ENCODE measurements around the gene STK31.

STK31 gene

GRCh38 chr7:23709081-23709750, 803 bp upstream of the STK31 start:
- WGBS (ENCODE audit: extremely low coverage, insufficient coverage, low lambda C conversion rate), result no CpG with 5 or more reads among the region's 7 CpGs
- no peak overlapping the region for H2BK5ac ChIP-seq (ENCODE audit: low read length)
- no peak overlapping the region for H3K9ac ChIP-seq (ENCODE audit: low read length)
- H2BK120ac ChIP-seq (ENCODE audit: low read depth, low read length), result no peak overlapping the region
- H3K23ac ChIP-seq (ENCODE audit: low read length), result no peak overlapping the region
- H3K79me2 ChIP-seq (ENCODE audit: control insufficient read depth, insufficient read depth, low read length), result no peaks in the 10 kb centered on the region
- no peak for DNase-seq
- no peaks in the 10 kb centered on the region for H3K36me3 ChIP-seq (ENCODE audit: control insufficient read depth, insufficient read depth, low read length)
- H3K4me2 ChIP-seq (ENCODE audit: low read length), result no peak overlapping the region
- no peak overlapping the region for H3K27ac ChIP-seq (ENCODE audit: low read depth, low read length)
- no peak overlapping the region for H3K4me3 ChIP-seq (ENCODE audit: low read length)
- H3K27me3 ChIP-seq (ENCODE audit: insufficient read depth, low read length, poor library complexity), result no peaks in the 10 kb centered on the region
- H3K79me1 ChIP-seq (ENCODE audit: low read length), result no peaks in the 10 kb centered on the region
- H2BK15ac ChIP-seq (replicated peaks; ENCODE audit: low read depth), result no peak overlapping the region
- H3K18ac ChIP-seq (ENCODE audit: low read length), result no peak overlapping the region
- no peak overlapping the region for H4K5ac ChIP-seq (ENCODE audit: low read length)
- no peaks in the 10 kb centered on the region for H3K4me1 ChIP-seq (ENCODE audit: control insufficient read depth, low read depth, low read length)
- H3K4ac ChIP-seq (ENCODE audit: low read depth, low read length), result no peak overlapping the region
- no peak overlapping the region for H4K8ac ChIP-seq (ENCODE audit: low read depth, low read length)
- no peak overlapping the region for H2AK5ac ChIP-seq (ENCODE audit: low read length)
- no peak overlapping the region for H3K56ac ChIP-seq (ENCODE audit: low read length)

GRCh38 chr7:23712368-23713284, 2.6 kb downstream of the STK31 start:
- Histone ChIP-seq H3K56ac (ENCODE audit: low read length) (no peak overlapping the region), H3K27me3 (ENCODE audit: insufficient read depth, low read length, poor library complexity) (no peaks in the 10 kb centered on the region), H3K9ac (ENCODE audit: low read length) (no peak overlapping the region), H3K4me2 (ENCODE audit: low read length) (no peak overlapping the region), H2BK120ac (ENCODE audit: low read depth, low read length) (no peak overlapping the region), H3K4me3 (ENCODE audit: low read length) (no peak overlapping the region), H3K18ac (ENCODE audit: low read length) (no peak overlapping the region), H2BK5ac (ENCODE audit: low read length) (no peak overlapping the region), H4K8ac (ENCODE audit: low read depth, low read length) (no peak overlapping the region), H3K23ac (ENCODE audit: low read length) (no peak overlapping the region), H3K79me2 (ENCODE audit: control insufficient read depth, insufficient read depth, low read length) (no peaks in the 10 kb centered on the region), H3K79me1 (ENCODE audit: low read length) (no peaks in the 10 kb centered on the region), H2AK5ac (ENCODE audit: low read length) (no peak overlapping the region), H3K4me1 (ENCODE audit: control insufficient read depth, low read depth, low read length) (no peaks in the 10 kb centered on the region), H4K5ac (ENCODE audit: low read length) (peak overlapping the region; percentile 5), H3K4ac (ENCODE audit: low read depth, low read length) (no peak overlapping the region), H3K27ac (ENCODE audit: low read depth, low read length) (no peak overlapping the region), H2BK15ac (replicated peaks; ENCODE audit: low read depth) (no peak overlapping the region), H3K36me3 (ENCODE audit: control insufficient read depth, insufficient read depth, low read length) (no peaks in the 10 kb centered on the region)
- peak; percentile 56 for DNase-seq
- WGBS (ENCODE audit: extremely low coverage, insufficient coverage, low lambda C conversion rate), result no CpG with 5 or more reads among the region's 8 CpGs

- no peak overlapping the region for H3K9ac ChIP-seq (ENCODE audit: low read length)
- no peaks in the 10 kb centered on the region for H3K36me3 ChIP-seq (ENCODE audit: control insufficient read depth, insufficient read depth, low read length)
- H4K8ac ChIP-seq (ENCODE audit: low read depth, low read length), result no peak overlapping the region
- no peak overlapping the region for H2BK120ac ChIP-seq (ENCODE audit: low read depth, low read length)
- no peak overlapping the region for H2BK5ac ChIP-seq (ENCODE audit: low read length)
- H3K4ac ChIP-seq (ENCODE audit: low read depth, low read length), result no peak overlapping the region
- H3K27ac ChIP-seq (ENCODE audit: low read depth, low read length), result no peak overlapping the region
- H2BK15ac ChIP-seq (replicated peaks; ENCODE audit: low read depth), result no peak overlapping the region
- no peak overlapping the region for H3K4me3 ChIP-seq (ENCODE audit: low read length)
- no peak overlapping the region for H2AK5ac ChIP-seq (ENCODE audit: low read length)
- H3K23ac ChIP-seq (ENCODE audit: low read length), result no peak overlapping the region
- no peak overlapping the region for H4K5ac ChIP-seq (ENCODE audit: low read length)
- H3K18ac ChIP-seq (ENCODE audit: low read length), result no peak overlapping the region
- H3K4me1 ChIP-seq (ENCODE audit: control insufficient read depth, low read depth, low read length), result no peaks in the 10 kb centered on the region
- DNase-seq, result no peak
- no peaks in the 10 kb centered on the region for H3K79me1 ChIP-seq (ENCODE audit: low read length)
- no peak overlapping the region for H3K4me2 ChIP-seq (ENCODE audit: low read length)
- 100% methylated on average over 2 of the region's 6 CpGs for WGBS (ENCODE audit: extremely low coverage, insufficient coverage, low lambda C conversion rate)
- H3K79me2 ChIP-seq (ENCODE audit: control insufficient read depth, insufficient read depth, low read length), result no peaks in the 10 kb centered on the region
- no peak overlapping the region for H3K56ac ChIP-seq (ENCODE audit: low read length)
- no peaks in the 10 kb centered on the region for H3K27me3 ChIP-seq (ENCODE audit: insufficient read depth, low read length, poor library complexity)
These were observed 3.5 kb downstream of the STK31 start for GRCh38 chr7:23713285-23714149.

GRCh38 chr7:23714150-23714464, 4.1 kb downstream of the STK31 start:
- Histone ChIP-seq H3K4me3 (ENCODE audit: low read length) (no peak overlapping the region), H3K79me2 (ENCODE audit: control insufficient read depth, insufficient read depth, low read length) (no peaks in the 10 kb centered on the region), H4K5ac (ENCODE audit: low read length) (no peak overlapping the region), H3K18ac (ENCODE audit: low read length) (no peak overlapping the region), H3K4me1 (ENCODE audit: control insufficient read depth, low read depth, low read length) (no peaks in the 10 kb centered on the region), H3K4ac (ENCODE audit: low read depth, low read length) (no peak overlapping the region), H3K23ac (ENCODE audit: low read length) (no peak overlapping the region), H4K8ac (ENCODE audit: low read depth, low read length) (no peak overlapping the region), H3K27ac (ENCODE audit: low read depth, low read length) (no peak overlapping the region), H2BK15ac (replicated peaks; ENCODE audit: low read depth) (no peak overlapping the region), H2BK5ac (ENCODE audit: low read length) (no peak overlapping the region), H3K4me2 (ENCODE audit: low read length) (no peak overlapping the region), H3K27me3 (ENCODE audit: insufficient read depth, low read length, poor library complexity) (no peaks in the 10 kb centered on the region), H2BK120ac (ENCODE audit: low read depth, low read length) (no peak overlapping the region), H2AK5ac (ENCODE audit: low read length) (no peak overlapping the region), H3K36me3 (ENCODE audit: control insufficient read depth, insufficient read depth, low read length) (no peaks in the 10 kb centered on the region), H3K79me1 (ENCODE audit: low read length) (no peaks in the 10 kb centered on the region), H3K56ac (ENCODE audit: low read length) (no peak overlapping the region), H3K9ac (ENCODE audit: low read length) (no peak overlapping the region)
- DNase-seq, result no peak
- no CpG with 5 or more reads among the region's 2 CpGs for WGBS (ENCODE audit: extremely low coverage, insufficient coverage, low lambda C conversion rate)

GRCh38 chr7:23714579-23714978, 4.6 kb downstream of the STK31 start:
- Histone ChIP-seq H3K79me1 (ENCODE audit: low read length) (no peaks in the 10 kb centered on the region), H3K56ac (ENCODE audit: low read length) (no peak overlapping the region), H3K36me3 (ENCODE audit: control insufficient read depth, insufficient read depth, low read length) (no peaks in the 10 kb centered on the region), H2BK120ac (ENCODE audit: low read depth, low read length) (no peak overlapping the region), H3K27ac (ENCODE audit: low read depth, low read length) (no peak overlapping the region), H2BK15ac (replicated peaks; ENCODE audit: low read depth) (no peak overlapping the region), H2BK5ac (ENCODE audit: low read length) (no peak overlapping the region), H3K27me3 (ENCODE audit: insufficient read depth, low read length, poor library complexity) (no peaks in the 10 kb centered on the region), H3K4me1 (ENCODE audit: control insufficient read depth, low read depth, low read length) (no peaks in the 10 kb centered on the region), H3K9ac (ENCODE audit: low read length) (no peak overlapping the region), H4K5ac (ENCODE audit: low read length) (no peak overlapping the region), H3K79me2 (ENCODE audit: control insufficient read depth, insufficient read depth, low read length) (no peaks in the 10 kb centered on the region), H3K4me3 (ENCODE audit: low read length) (no peak overlapping the region), H3K23ac (ENCODE audit: low read length) (no peak overlapping the region), H2AK5ac (ENCODE audit: low read length) (no peak overlapping the region), H3K18ac (ENCODE audit: low read length) (no peak overlapping the region), H4K8ac (ENCODE audit: low read depth, low read length) (no peak overlapping the region), H3K4ac (ENCODE audit: low read depth, low read length) (no peak overlapping the region), H3K4me2 (ENCODE audit: low read length) (no peak overlapping the region)
- no peak for DNase-seq
- WGBS (ENCODE audit: extremely low coverage, insufficient coverage, low lambda C conversion rate), result no CpG with 5 or more reads among the region's 1 CpG
